Measurements from ENCODE around the gene AOAH. TPM values are rescaled to one million over a fixed set of nuclear protein-coding genes. Genes with fewer than 3 reads are reported as not detected.
"Not testable (repeated sequence)": the region's sequence is repeated elsewhere in the genome, so short reads cannot be mapped to it uniquely, and the experiment has no call there.

Gene AOAH
- total and polyA plus RNA-seq, 9 of the 15 experiments (the other 6 are each of a cell fraction or from before 2014, with no cell fraction given): not detected

DNA sequence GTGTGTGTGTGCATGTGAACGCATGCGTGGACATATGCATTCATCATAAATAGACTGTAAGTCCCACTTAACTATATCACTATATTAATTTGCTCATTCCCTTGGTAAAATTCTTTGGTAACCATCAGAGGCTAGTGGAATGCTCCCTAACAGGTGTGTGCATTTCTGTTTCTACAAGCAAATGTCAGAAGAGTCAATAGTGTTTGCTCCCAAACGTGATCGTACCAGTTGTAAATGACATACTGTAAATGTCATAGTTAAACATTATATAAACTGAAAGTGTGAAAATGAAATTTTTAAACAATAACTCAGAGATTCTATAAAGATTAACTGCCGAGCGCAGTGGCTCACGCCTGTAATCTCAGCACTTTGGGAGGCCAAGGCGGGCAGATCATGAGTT, 240.0 kb downstream of the AOAH start:
- Histone ChIP-seq H3K4me3 (no peak overlapping the region), H3K4me1 (replicated peaks in 1 of 2; ENCODE audit: control insufficient read depth in 2 of 2, insufficient read depth in 2 of 2, low read length in 2 of 2) (no peaks in the 10 kb centered on the region), H3K4me2 (ENCODE audit: insufficient read depth, low read length) (no peak overlapping the region), H2AFZ (ENCODE audit: low read depth, low read length) (no peak overlapping the region), H3K9me1 (ENCODE audit: control insufficient read depth, insufficient read depth, low read length) (no peaks in the 10 kb centered on the region), H3K79me2 (ENCODE audit: control insufficient read depth, insufficient read depth, low read length) (no peaks in the 10 kb centered on the region), H3K9me3 (replicated peaks; ENCODE audit: control insufficient read depth, insufficient read depth, low read depth, low read length) (no peaks in the 10 kb centered on the region), H3K9ac (ENCODE audit: insufficient read depth in 1 of 2, low read depth in 2 of 2, low read length in 2 of 2) (no peak overlapping the region), H3K36me3 (ENCODE audit: control insufficient read depth, insufficient read depth, low read length) (no peaks in the 10 kb centered on the region), H4K20me1 (replicated peaks; ENCODE audit: control insufficient read depth, insufficient read depth, low read length) (no peaks in the 10 kb centered on the region), H3K27me3 (ENCODE audit: control insufficient read depth in 2 of 2, insufficient read depth in 2 of 2, low read length in 2 of 2) (peaks cover 4 to 21% of the 10 kb centered on the region in 2 experiments; a peak in 3 of 5 replicates), H3K27ac (ENCODE audit: extremely low read depth, low read depth, low read length) (no peak overlapping the region)
- BruUV-seq (replicated peaks): no TSS peak
- WGBS (ENCODE audit: insufficient coverage, low coverage, missing lambda C conversion rate): 3% methylated on average over 8 of the region's 8 CpGs
- CTCF ChIA-PET (ENCODE audit: low intra/inter-chr PET ratio): no interaction called here
- FAIRE-seq (no peak), ATAC-seq (no peak), DNase-seq (ENCODE audit: extremely low read depth in 1 of 4, low spot score in 3 of 4) (no peak)
- in situ Hi-C loops (cut with MboI): no loop called here
- intact Hi-C loops (cut with micrococcal nuclease): no loop called here
- TF ChIP-seq, protein P1, sequence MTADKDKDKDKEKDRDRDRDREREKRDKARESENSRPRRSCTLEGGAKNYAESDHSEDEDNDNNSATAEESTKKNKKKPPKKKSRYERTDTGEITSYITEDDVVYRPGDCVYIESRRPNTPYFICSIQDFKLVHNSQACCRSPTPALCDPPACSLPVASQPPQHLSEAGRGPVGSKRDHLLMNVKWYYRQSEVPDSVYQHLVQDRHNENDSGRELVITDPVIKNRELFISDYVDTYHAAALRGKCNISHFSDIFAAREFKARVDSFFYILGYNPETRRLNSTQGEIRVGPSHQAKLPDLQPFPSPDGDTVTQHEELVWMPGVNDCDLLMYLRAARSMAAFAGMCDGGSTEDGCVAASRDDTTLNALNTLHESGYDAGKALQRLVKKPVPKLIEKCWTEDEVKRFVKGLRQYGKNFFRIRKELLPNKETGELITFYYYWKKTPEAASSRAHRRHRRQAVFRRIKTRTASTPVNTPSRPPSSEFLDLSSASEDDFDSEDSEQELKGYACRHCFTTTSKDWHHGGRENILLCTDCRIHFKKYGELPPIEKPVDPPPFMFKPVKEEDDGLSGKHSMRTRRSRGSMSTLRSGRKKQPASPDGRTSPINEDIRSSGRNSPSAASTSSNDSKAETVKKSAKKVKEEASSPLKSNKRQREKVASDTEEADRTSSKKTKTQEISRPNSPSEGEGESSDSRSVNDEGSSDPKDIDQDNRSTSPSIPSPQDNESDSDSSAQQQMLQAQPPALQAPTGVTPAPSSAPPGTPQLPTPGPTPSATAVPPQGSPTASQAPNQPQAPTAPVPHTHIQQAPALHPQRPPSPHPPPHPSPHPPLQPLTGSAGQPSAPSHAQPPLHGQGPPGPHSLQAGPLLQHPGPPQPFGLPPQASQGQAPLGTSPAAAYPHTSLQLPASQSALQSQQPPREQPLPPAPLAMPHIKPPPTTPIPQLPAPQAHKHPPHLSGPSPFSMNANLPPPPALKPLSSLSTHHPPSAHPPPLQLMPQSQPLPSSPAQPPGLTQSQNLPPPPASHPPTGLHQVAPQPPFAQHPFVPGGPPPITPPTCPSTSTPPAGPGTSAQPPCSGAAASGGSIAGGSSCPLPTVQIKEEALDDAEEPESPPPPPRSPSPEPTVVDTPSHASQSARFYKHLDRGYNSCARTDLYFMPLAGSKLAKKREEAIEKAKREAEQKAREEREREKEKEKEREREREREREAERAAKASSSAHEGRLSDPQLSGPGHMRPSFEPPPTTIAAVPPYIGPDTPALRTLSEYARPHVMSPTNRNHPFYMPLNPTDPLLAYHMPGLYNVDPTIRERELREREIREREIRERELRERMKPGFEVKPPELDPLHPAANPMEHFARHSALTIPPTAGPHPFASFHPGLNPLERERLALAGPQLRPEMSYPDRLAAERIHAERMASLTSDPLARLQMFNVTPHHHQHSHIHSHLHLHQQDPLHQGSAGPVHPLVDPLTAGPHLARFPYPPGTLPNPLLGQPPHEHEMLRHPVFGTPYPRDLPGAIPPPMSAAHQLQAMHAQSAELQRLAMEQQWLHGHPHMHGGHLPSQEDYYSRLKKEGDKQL (CRISPR knock-in tag; IDR thresholded peaks at IDR 0.05; ENCODE audit: borderline replicate concordance): no peak
- TF ChIP-seq KLF10 (CRISPR knock-in tag; IDR thresholded peaks at IDR 0.05) (no peak), EP300 (IDR thresholded peaks at IDR 0.05; ENCODE audit: low read length) (no peak), PTTG1 (tag; IDR thresholded peaks at IDR 0.05; ENCODE audit: low read depth) (no peak)
- TF ChIP-seq, protein P2, sequence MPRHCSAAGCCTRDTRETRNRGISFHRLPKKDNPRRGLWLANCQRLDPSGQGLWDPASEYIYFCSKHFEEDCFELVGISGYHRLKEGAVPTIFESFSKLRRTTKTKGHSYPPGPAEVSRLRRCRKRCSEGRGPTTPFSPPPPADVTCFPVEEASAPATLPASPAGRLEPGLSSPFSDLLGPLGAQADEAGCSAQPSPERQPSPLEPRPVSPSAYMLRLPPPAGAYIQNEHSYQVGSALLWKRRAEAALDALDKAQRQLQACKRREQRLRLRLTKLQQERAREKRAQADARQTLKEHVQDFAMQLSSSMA (CRISPR knock-in tag; IDR thresholded peaks at IDR 0.05): no peak
- POLR2A ChIA-PET: no interaction called here

DNA sequence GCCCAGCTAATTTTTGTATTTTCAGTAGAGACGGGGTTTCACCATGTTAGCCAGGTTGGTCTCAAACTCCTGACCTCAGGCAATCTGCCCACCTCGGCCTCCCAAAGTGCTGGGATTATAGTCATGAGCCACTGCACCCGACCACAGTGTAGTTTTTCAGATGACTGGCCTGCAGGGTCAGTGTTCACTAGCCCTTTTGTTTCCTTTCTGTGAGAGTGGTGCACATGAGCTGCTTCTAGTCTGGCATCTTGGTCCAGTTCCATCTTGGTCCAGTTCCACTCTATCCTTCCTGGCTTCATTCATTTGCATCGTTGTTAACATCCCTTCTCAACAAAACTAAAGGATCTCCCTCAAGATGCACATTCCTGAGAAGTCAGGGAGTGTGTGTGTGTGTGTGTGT, 240.4 kb downstream of the AOAH start:
- intact Hi-C loops (cut with micrococcal nuclease); ATAC-seq; CTCF ChIA-PET (ENCODE audit: low intra/inter-chr PET ratio); FAIRE-seq; H4K20me1 ChIP-seq (replicated peaks; ENCODE audit: control insufficient read depth, insufficient read depth, low read length); H3K79me2 ChIP-seq (ENCODE audit: control insufficient read depth, insufficient read depth, low read length); H3K4me2 ChIP-seq (ENCODE audit: insufficient read depth, low read length); BruUV-seq (replicated peaks); H3K9me3 ChIP-seq (replicated peaks; ENCODE audit: control insufficient read depth, insufficient read depth, low read depth, low read length); DNase-seq (ENCODE audit: extremely low read depth in 1 of 4, low spot score in 3 of 4); H2AFZ ChIP-seq (ENCODE audit: low read depth, low read length); H3K4me3 ChIP-seq; H3K4me1 ChIP-seq (replicated peaks in 1 of 2; ENCODE audit: control insufficient read depth in 2 of 2, insufficient read depth in 2 of 2, low read length in 2 of 2); H3K9ac ChIP-seq (ENCODE audit: insufficient read depth in 1 of 2, low read depth in 2 of 2, low read length in 2 of 2); H3K36me3 ChIP-seq (ENCODE audit: control insufficient read depth, insufficient read depth, low read length); H3K9me1 ChIP-seq (ENCODE audit: control insufficient read depth, insufficient read depth, low read length); H3K27ac ChIP-seq (ENCODE audit: extremely low read depth, low read depth, low read length); in situ Hi-C loops (cut with MboI): not testable (repeated sequence)
- H3K27me3 ChIP-seq (ENCODE audit: control insufficient read depth in 2 of 2, insufficient read depth in 2 of 2, low read length in 2 of 2): peaks cover 4 to 21% of the 10 kb centered on the region in 2 experiments; a peak in 3 of 5 replicates
- 0% methylated on average over 4 of the region's 4 CpGs for WGBS (ENCODE audit: insufficient coverage, low coverage, missing lambda C conversion rate)
- POLR2A ChIA-PET: interaction anchor here (0.6 kb wide), 1 partner anchor 31 kb away, joined by 3 read pairs; no protein-coding TSS in a partner anchor
